Natural killer cell (primary cell): ENCODE results near the gene PTPRM. TPM values are rescaled to one million over a fixed set of nuclear protein-coding genes. Genes with fewer than 3 reads are reported as not detected.

Experiments used
- ATAC-seq, 3 donors: fragments of 150-1000 bp in 2 of 3; fragments of 200-7000 bp in 1 of 3; cut with Tn5 transposase; 1 replicate in 1 of 3; 2 replicates in 2 of 3; pipeline ENCODE4 v1.10.0; 2021; ENCODE audit warnings: mild to moderate bottlenecking in 2 of 3, moderate library complexity in 2 of 3
- DNase-seq, 2 donors: peaks; one replicate each; pipeline versions ENCODE4 v3.0.0 to v3.0.0-alpha.2; 2013 to 2021; ENCODE audit warnings: mixed read lengths in 1 of 2
- H3K27ac ChIP-seq: one replicate; pipeline ENCODE4 v1.5.1; 2013; ENCODE audit warnings: mild to moderate bottlenecking, low read length
- H3K27me3 ChIP-seq: one replicate; pipeline ENCODE4 v1.6.1; 2013; ENCODE audit warnings: low read length; ENCODE audit not compliant: control insufficient read depth, insufficient read depth
- H3K36me3 ChIP-seq: one replicate; pipeline ENCODE4 v1.6.1; 2013; ENCODE audit warnings: low read length; ENCODE audit not compliant: control insufficient read depth, insufficient read depth
- H3K4me1 ChIP-seq: one replicate; pipeline ENCODE4 v1.6.1; 2013; ENCODE audit warnings: low read length; ENCODE audit not compliant: control insufficient read depth, insufficient read depth
- H3K4me3 ChIP-seq: one replicate; pipeline ENCODE4 v1.5.1; 2013; ENCODE audit warnings: low read length
- H3K9me3 ChIP-seq: one replicate; pipeline ENCODE4 v1.6.1; 2013; ENCODE audit warnings: low read length; ENCODE audit not compliant: control insufficient read depth, insufficient read depth
- H3K27ac Mint-ChIP-seq, 2 donors: one replicate each; pipeline ENCODE4 v1.8.0; 2022; ENCODE audit warnings: mild to moderate bottlenecking in 2 of 2, mixed read lengths in 2 of 2, moderate library complexity in 1 of 2
- H3K27me3 Mint-ChIP-seq, 2 donors: one replicate each; pipeline ENCODE4 v1.8.0; 2022; ENCODE audit warnings: low read depth in 2 of 2, mixed read lengths in 2 of 2
- H3K36me3 Mint-ChIP-seq: one replicate; pipeline ENCODE4 v1.8.0; 2022; ENCODE audit warnings: mixed read lengths
- H3K4me1 Mint-ChIP-seq, 2 donors: one replicate each; pipeline ENCODE4 v1.8.0; 2022; ENCODE audit warnings: mixed read lengths in 2 of 2
- H3K4me3 Mint-ChIP-seq: one replicate; pipeline ENCODE4 v1.8.0; 2022; ENCODE audit warnings: mild to moderate bottlenecking, moderate library complexity, mixed read lengths
- H3K9me3 Mint-ChIP-seq, 2 donors: one replicate each; pipeline ENCODE4 v1.8.0; 2022; ENCODE audit warnings: mixed read lengths in 2 of 2
- CTCF ChIP-seq: fragments of 200-600 bp; IDR thresholded peaks from one replicate; pipeline ENCODE4 v1.8.0; 2022; ENCODE audit warnings: antibody characterized with exemption
- WGBS: methylation state at CpG from one replicate; pipeline ENCODE4 v1.1.7; 2013; ENCODE audit warnings: missing lambda C conversion rate; ENCODE audit not compliant: insufficient coverage; 5-methylcytosine and 5-hydroxymethylcytosine counted together
- intact Hi-C: fragments of 100-400 bp; cut with micrococcal nuclease; formaldehyde crosslinking; loops from one replicate; pipeline ENCODE4 v1.14.2; 2022
- total RNA-seq, 4 donors: library from RNA; stranded (reverse); fragments of 120-200 nt in 1 of 4; gene quantifications; one replicate each; pipeline versions ENCODE4 v1.2.3 to v1.2.4, GENCODE V29; 2013 to 2022

PTPRM gene
- total RNA-seq, 3 donors from 2014 or later (not counting 1 experiment from before 2014, with no cell fraction given) = 5.0 to 13.2 (median 12.1) TPM

- peaks cover 7 to 16% of the 10 kb centered on the region in 2 donors for H3K9me3 Mint-ChIP-seq
- ATAC-seq (no peak), DNase-seq (no peak)
- Histone ChIP-seq H3K27me3 (no peaks in the 10 kb centered on the region), H3K4me3 (no peak overlapping the region), H3K9me3 (peaks cover 14% of the 10 kb centered on the region), H3K27ac (no peak overlapping the region), H3K4me1 (no peaks in the 10 kb centered on the region), H3K36me3 (no peaks in the 10 kb centered on the region)
- intact Hi-C loops = no loop called here
- H3K4me1 Mint-ChIP-seq = no peaks in the 10 kb centered on the region
- no peak overlapping the region for H3K27ac Mint-ChIP-seq
- peaks cover 18% of the 10 kb centered on the region for H3K36me3 Mint-ChIP-seq
- WGBS = 91% methylated on average over 3 of the region's 3 CpGs
- H3K4me3 Mint-ChIP-seq = no peak overlapping the region
- H3K27me3 Mint-ChIP-seq = no peaks in the 10 kb centered on the region
- no peak for TF ChIP-seq CTCF
Measured at GRCh38 chr18:7812431-7813063, 245.4 kb downstream of the PTPRM start.

DNA sequence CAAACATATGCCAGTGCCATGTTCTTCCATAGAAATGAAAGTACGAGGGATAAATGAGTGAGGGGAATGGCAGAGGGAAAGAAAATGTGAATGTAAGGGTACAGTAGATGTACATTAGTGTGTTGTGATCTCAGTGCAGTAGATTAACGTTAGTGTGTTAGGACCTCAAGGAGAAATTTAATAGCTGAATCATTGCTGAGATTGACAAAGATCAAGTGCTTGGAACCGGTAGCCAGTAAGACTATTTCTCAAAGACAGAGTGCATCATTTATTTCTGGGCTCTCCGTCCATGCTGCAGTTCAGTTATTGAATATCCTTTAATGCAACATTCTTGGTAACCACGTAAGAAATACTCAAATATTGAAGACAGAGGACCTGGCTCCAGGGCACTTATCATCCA lies 246.0 kb downstream of the PTPRM start:
- Mint-ChIP-seq H3K27me3 (no peaks in the 10 kb centered on the region), H3K4me1 (no peaks in the 10 kb centered on the region), H3K9me3 (peaks cover 7 to 16% of the 10 kb centered on the region in 2 donors), H3K27ac (no peak overlapping the region), H3K36me3 (peaks cover 18% of the 10 kb centered on the region), H3K4me3 (no peak overlapping the region)
- H3K9me3 ChIP-seq = peaks cover 14% of the 10 kb centered on the region
- intact Hi-C loops = no loop called here
- no peak overlapping the region for H3K4me3 ChIP-seq
- no peaks in the 10 kb centered on the region for H3K27me3 ChIP-seq
- H3K27ac ChIP-seq = no peak overlapping the region
- WGBS = 86% methylated on average over 5 of the region's 5 CpGs
- no peak for TF ChIP-seq CTCF
- no peaks in the 10 kb centered on the region for H3K36me3 ChIP-seq
- ATAC-seq (no peak), DNase-seq (no peak)
- H3K4me1 ChIP-seq = no peaks in the 10 kb centered on the region

DNA sequence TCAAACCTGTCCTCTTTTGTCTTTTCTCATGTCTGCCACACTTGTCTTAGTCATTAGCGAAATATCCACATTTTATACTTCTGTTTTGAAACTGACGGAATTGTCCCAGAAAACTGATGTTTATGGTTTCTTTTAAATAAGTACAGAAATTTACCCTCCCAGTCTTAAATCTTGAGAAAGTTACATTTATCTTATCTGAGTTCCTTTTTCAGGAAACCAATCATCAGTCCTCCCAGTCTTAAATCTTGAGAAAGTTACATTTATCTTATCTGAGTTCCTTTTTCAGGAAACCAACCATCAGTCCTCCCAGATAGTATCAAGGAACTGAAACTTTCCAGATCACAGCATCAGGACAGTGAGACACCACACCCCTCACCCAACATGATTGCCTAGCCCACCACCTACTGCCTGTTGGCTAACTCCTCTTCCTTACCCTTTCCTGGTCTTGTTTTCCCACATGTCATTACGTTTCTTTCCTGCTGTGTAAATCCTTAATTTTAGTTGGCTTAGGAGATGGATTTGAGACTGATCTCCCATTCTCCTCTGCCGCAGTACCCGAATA lies 247.7 kb downstream of the PTPRM start:
- Histone ChIP-seq H3K4me3 (no peak overlapping the region), H3K27me3 (no peaks in the 10 kb centered on the region), H3K36me3 (no peaks in the 10 kb centered on the region), H3K9me3 (peaks cover 14% of the 10 kb centered on the region), H3K27ac (no peak overlapping the region), H3K4me1 (no peaks in the 10 kb centered on the region)
- no peak for TF ChIP-seq CTCF
- DNase-seq (no peak), ATAC-seq (no peak)
- Mint-ChIP-seq H3K27me3 (no peaks in the 10 kb centered on the region), H3K36me3 (peaks cover 18% of the 10 kb centered on the region), H3K27ac (no peak overlapping the region), H3K9me3 (peaks cover 7 to 16% of the 10 kb centered on the region in 2 donors), H3K4me3 (no peak overlapping the region), H3K4me1 (no peaks in the 10 kb centered on the region)
- intact Hi-C loops = no loop called here
- 100% methylated on average over 4 of the region's 5 CpGs for WGBS

DNA sequence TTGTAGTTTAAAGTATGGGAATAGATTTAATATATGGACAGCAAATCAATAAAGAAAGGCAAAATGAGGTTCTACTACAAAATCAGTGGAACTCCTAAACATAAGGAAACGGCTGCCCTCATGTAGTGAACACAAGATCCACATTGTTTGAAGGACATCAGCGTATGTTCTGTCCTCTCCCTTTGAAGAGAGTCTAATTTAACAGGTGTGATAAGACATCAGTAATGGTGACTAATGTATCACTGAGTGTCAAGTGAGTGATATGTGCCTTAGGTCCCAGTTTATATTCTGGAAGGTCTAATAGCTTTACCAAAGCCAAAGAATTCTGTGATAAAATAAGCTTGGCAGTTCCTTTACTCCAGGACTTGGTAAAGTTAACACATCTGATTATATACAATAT lies 248.7 kb downstream of the PTPRM start:
- Histone ChIP-seq H3K27ac (no peak overlapping the region), H3K4me1 (no peaks in the 10 kb centered on the region), H3K27me3 (no peaks in the 10 kb centered on the region), H3K9me3 (peaks cover 14% of the 10 kb centered on the region), H3K36me3 (no peaks in the 10 kb centered on the region), H3K4me3 (no peak overlapping the region)
- TF ChIP-seq CTCF = no peak
- Mint-ChIP-seq H3K4me3 (no peak overlapping the region), H3K27ac (no peak overlapping the region), H3K36me3 (peaks cover 18% of the 10 kb centered on the region), H3K27me3 (no peaks in the 10 kb centered on the region), H3K4me1 (no peaks in the 10 kb centered on the region), H3K9me3 (peaks cover 7 to 16% of the 10 kb centered on the region in 2 donors)
- ATAC-seq = no peak
- WGBS = 100% methylated on average over 2 of the region's 2 CpGs
- intact Hi-C loops = no loop called here
- no peak for DNase-seq
